ENCODE data around the gene N4BP2.
A peak's percentile ranks its signal among the peaks of the same experiment; 100 is the strongest.

The N4BP2 gene

GRCh38 chr4:40182954-40183353 is 126.3 kb downstream of the N4BP2 start:
- DNase-seq (ENCODE audit: extremely low spot score) = no peak
- POLR2A ChIA-PET = no interaction called here
- CTCF ChIA-PET = interaction anchor here (1.0 to 1.5 kb wide), 4 partner anchors 8 to 125 kb away, joined by 3 to 4 read pairs (median 4); no protein-coding TSS in a partner anchor
- TF ChIP-seq CTCF (IDR thresholded peaks at IDR 0.05; ENCODE audit: control extremely low read depth, extremely low read depth, low read depth, missing control alignments) = no peak

- ChIA-PET POLR2A (no interaction called here), CTCF (interaction anchor here (1.0 to 1.8 kb wide), 6 partner anchors 10 to 141 kb away, joined by 3 to 6 read pairs (median 4); no protein-coding TSS in a partner anchor)
- DNase-seq (ENCODE audit: extremely low spot score) = no peak
- no peak for TF ChIP-seq CTCF (IDR thresholded peaks at IDR 0.05; ENCODE audit: control extremely low read depth, extremely low read depth, low read depth, missing control alignments)
Observed at GRCh38 chr4:40183615-40184411, 127.2 kb downstream of the N4BP2 start.

GRCh38 chr4:40185830-40186664 is 129.4 kb downstream of the N4BP2 start:
- peak; percentile 59 for DNase-seq (ENCODE audit: extremely low spot score)
- POLR2A ChIA-PET = interaction anchor here (0.7 to 2.6 kb wide), 3 partner anchors 9 to 19 kb away, joined by 4 to 5 read pairs (median 5); no protein-coding TSS in a partner anchor
- CTCF ChIA-PET = interaction anchor here (1.0 to 3.4 kb wide), 7 partner anchors 9 to 131 kb away, joined by 3 to 13 read pairs (median 4); partner anchors contain the start of gene RHOH
- TF ChIP-seq CTCF (IDR thresholded peaks at IDR 0.05; ENCODE audit: control extremely low read depth, extremely low read depth, low read depth, missing control alignments) = no peak

- ChIA-PET CTCF (interaction anchor here (1.0 to 3.4 kb wide), 7 partner anchors 9 to 130 kb away, joined by 3 to 13 read pairs (median 6); partner anchors contain the start of gene RHOH), POLR2A (interaction anchor here (0.7 to 2.6 kb wide), 2 partner anchors 8 to 18 kb away, joined by 5 read pairs; no protein-coding TSS in a partner anchor)
- DNase-seq (ENCODE audit: extremely low spot score) = no peak
- no peak for TF ChIP-seq CTCF (IDR thresholded peaks at IDR 0.05; ENCODE audit: control extremely low read depth, extremely low read depth, low read depth, missing control alignments)
Observed at GRCh38 chr4:40186665-40187014, 130.0 kb downstream of the N4BP2 start.

GRCh38 chr4:40187386-40187906 is 130.8 kb downstream of the N4BP2 start:
- no peak for DNase-seq (ENCODE audit: extremely low spot score)
- CTCF ChIA-PET = interaction anchor here (1.3 to 3.4 kb wide), 7 partner anchors 8 to 130 kb away, joined by 3 to 13 read pairs (median 6); partner anchors contain the start of gene RHOH
- TF ChIP-seq CTCF (IDR thresholded peaks at IDR 0.05; ENCODE audit: control extremely low read depth, extremely low read depth, low read depth, missing control alignments) = no peak
- POLR2A ChIA-PET = interaction anchor here (2.6 kb wide), 1 partner anchor 17 kb away, joined by 5 read pairs; no protein-coding TSS in a partner anchor

GRCh38 chr4:40190019-40190418 is 133.4 kb downstream of the N4BP2 start:
- no peak for DNase-seq (ENCODE audit: extremely low spot score)
- POLR2A ChIA-PET = interaction anchor here (1.8 kb wide), 1 partner anchor 10 kb away, joined by 4 read pairs; no protein-coding TSS in a partner anchor
- CTCF ChIA-PET = interaction anchor here (1.2 to 4.5 kb wide), 3 partner anchors 10 to 118 kb away, joined by 3 to 14 read pairs (median 4); no protein-coding TSS in a partner anchor
- no peak for TF ChIP-seq CTCF (IDR thresholded peaks at IDR 0.05; ENCODE audit: control extremely low read depth, extremely low read depth, low read depth, missing control alignments)

Measured in GM10248 (cell line).